HG03354 (cell line): ENCODE data around the gene THRA.

ENCODE experiments used
- ATAC-seq: cut with Tn5 transposase; IDR thresholded peaks from one replicate; pipeline ENCODE4 v1.9.1; 2021; ENCODE audit warnings: mild to moderate bottlenecking; ENCODE audit not compliant: unreplicated experiment, poor library complexity, severe bottlenecking

Gene THRA

GRCh38 chr17:40063187-40063771 is 514 bp downstream of the THRA start:
- ATAC-seq = peak; percentile 20

DNA sequence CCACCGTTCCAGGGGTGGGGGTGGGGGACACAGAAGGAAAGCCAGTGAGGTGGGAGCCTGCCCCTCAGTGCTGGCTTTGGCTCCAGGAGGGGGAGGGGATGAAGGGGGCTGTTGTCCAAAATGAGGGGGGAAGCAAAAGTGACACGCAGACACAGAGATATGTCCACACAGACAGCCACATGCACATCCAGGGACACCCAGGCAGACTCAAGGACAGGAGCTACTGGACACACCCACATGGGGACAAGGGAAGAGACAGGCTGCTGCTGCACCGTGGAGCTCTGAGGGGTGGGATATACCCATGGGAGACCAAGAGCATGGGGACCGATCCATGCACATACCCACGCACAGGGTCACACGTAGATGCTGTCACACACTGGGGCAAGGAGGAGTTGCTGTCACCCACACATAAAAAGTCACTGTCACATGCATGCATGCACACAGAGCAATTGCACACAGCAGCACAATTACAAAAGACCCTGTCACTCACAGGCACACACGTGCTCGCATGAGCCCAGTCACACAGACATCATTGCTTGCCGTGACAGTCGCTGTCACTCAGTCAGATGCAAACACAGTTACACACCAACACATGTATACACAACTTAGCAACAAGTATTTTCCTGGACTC is 1.3 kb downstream of the THRA start:
- no peak for ATAC-seq

GRCh38 chr17:40064971-40065768 is 2.4 kb downstream of the THRA start:
- ATAC-seq = no peak

DNA sequence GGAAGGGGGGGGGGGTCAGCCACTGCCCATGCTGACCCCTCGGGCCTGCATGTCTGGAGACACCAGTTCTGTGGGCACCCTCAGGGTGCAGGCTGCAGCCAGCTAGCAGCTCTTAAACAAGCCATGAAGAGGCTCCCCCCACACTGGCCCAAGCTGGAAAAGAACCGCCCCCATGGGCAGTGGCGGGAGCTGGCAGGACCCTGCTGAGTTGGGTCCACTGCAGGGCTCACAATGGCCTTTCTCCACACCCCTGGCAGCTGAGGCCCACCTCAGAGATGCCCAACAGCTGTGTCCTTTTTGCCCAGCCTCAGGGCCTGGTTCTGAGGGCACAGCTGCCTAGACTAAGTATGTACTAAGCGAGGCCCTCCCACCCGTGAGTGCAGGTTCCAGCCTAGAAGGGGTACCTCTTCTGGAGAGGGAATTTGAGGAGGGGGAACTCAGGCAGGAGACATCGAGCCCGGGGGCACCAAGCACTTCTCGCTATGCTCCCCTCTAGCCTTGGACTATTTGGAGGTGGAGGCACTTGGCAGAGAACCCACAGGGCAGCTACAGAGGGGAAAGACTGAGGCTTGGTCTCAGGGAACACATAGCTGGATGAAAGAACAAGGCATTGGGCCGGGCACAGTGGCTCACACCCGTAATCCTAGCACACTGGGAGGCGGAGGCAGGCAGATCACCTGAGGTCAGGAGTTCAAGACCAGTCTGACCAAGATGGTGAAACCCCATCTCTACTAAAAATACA is 3.2 kb downstream of the THRA start:
- ATAC-seq = no peak

DNA sequence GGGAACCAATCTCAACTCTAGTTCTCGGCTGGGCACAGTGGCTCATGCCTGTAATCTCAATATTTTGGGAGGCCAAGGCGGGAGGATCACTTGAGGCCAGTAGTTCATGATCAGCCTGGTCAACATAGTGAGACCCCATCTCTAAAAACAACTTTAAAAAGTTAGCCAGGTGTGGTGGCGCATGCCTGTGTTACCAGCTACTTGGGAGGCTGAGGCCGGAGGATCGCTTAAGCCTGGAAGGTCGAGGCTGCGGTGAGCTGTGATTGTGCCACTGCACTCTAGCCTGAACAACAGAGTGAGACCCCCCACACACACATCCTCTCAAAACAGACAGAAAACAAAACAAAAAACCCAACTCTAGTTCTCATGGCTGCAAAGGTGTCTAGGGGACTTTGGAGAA is 4.9 kb downstream of the THRA start:
- no peak for ATAC-seq

GRCh38 chr17:40068129-40068581 is 5.4 kb downstream of the THRA start:
- no peak for ATAC-seq

GRCh38 chr17:40068584-40068916 is 5.8 kb downstream of the THRA start:
- ATAC-seq = no peak

GRCh38 chr17:40068917-40069750 is 6.4 kb downstream of the THRA start:
- ATAC-seq = no peak

GRCh38 chr17:40069751-40070708 is 7.3 kb downstream of the THRA start:
- ATAC-seq = no peak

DNA sequence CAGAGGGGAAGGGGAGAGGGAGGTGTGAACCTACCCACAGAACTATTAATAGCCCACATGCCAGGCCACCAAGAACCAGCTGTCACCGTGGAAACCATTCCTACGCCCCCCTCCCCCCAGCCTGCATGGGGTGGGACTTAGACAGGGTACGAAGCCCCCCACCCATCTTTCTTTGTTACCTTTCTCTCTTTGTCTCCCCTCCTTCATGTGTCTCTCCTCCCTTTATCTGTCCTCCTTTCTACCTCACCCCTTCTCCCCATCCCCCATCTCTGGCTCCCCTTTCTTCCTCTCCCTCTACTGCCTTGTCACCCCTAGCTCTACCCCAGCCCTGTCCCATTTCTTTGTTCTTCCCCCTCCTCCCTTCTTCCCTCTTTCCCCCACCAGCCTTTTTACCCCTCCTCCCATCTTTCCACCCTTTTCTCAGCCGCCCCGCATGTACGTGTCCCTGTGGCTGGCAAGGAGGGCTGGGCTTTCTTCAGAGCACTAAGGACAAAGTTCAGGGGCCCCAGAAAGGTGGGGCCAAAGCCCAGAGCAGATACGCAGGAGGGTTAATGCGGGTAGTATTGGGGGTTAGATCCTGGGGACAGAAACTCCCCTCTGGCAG is 8.0 kb downstream of the THRA start:
- ATAC-seq = no peak

- ATAC-seq = no peak
These were observed 8.7 kb downstream of the THRA start for GRCh38 chr17:40071313-40072039.

DNA sequence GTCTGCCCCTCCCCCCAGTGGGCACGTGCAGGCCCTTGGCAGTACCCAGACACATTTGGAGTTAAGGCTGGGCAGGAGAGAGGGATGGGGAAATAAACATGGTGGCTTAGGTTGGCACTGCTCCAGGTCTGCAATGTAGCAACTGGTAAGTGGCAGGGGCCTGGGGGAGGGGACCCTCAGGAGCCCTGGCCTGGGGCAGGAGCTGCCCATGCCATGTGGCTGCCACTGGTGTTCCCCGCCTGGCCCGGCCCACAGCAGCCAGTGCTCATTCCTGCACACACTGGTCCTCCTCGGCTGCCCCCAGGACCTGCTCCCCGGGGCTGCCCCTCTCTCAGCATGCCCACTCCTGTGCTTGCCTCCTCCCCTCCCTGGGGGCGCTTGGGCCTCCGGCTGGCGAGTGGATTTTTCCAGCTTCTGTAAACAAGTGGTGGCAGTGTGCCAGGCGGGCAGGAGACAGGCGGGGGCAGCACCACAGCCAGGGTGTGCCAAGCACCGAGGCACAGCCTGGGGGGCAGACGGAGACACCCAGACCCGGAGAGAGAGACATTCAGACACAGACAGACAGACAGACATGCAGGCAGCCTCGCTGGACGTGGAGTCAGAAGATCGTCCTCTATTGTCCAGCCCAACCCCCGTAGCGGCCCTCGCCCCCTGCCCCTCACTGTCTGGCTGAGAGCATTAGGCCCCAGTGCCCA is 9.4 kb downstream of the THRA start:
- ATAC-seq = no peak

DNA sequence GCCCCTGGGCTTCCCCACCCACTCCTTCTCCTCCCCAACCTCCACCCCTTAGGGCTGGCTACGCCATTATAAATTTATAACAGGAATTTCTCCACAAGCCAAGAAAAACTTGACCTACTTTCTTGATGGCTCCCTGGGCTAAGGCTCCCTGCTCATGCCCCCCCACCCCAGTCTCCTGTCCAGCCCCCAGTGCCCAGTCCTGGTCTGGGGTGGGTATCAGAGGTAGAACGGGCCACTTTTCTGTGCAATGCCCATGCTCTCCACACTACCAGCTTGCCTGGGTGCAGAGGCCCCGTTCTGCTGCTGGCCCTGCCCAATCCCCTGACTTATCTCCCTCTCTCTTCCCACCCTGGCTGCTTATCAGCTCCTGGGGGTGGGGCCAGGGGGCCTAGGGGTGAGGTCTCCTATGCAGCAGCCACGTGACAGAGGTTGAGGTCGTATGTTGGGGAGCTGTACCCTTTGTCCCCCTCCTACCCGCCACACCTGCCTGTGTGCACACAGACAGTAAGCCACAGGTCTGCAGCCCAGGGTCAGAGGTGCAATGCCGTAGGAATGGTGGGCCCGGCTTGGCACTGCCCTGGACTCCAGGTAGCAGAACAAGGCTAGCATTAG is 10.1 kb downstream of the THRA start:
- no peak for ATAC-seq

- no peak for ATAC-seq
These were observed 10.8 kb downstream of the THRA start for GRCh38 chr17:40073454-40074174.

DNA sequence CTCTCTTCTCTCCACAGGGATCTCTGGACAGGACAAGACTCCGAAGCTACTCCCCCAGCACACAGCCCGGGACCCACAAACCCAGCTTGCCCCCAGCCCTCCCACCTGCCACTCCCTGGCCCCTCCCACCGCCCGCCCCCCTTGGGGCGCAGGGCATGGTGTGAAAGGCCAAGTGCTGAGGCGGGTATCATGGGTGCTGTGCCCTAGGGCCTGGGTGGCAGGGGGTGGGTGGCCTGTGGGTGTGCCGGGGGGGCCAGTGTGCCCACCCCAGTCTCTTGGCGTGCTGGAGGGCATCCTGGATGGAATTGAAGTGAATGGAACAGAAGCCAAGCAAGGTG is 11.4 kb downstream of the THRA start:
- no peak for ATAC-seq

DNA sequence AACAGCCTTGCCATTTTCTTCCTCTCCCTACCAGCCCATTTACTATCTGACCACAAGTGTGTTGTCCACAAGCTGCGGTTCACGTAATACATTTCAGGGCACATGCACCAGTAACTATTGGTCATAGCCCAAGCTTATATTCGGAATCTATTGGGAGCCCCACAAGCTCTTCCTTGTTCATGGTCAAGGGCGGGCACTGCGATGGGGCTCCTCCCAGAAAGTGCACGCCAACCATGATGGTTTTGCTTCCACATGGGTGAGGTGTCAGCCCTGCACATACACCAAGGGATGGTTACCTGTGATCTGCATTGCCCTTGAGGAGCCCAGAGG is 12.1 kb downstream of the THRA start:
- no peak for ATAC-seq
